Putamen (tissue), 1 donor: ENCODE data around the gene VIPR2.
"Not testable (repeated sequence)": the region's sequence is repeated elsewhere in the genome, so short reads cannot be mapped to it uniquely, and the experiment has no call there.

Source experiments
- DNase-seq: peaks from one replicate; pipeline ENCODE4 v3.0.0-alpha.2; 2016; ENCODE audit warnings: low spot score

Gene VIPR2

GRCh38 chr7:159139639-159140038 is 5.0 kb downstream of the VIPR2 start:
- DNase-seq: no peak

- DNase-seq: no peak
Observed at GRCh38 chr7:159139202-159139601, 5.5 kb downstream of the VIPR2 start.

DNA sequence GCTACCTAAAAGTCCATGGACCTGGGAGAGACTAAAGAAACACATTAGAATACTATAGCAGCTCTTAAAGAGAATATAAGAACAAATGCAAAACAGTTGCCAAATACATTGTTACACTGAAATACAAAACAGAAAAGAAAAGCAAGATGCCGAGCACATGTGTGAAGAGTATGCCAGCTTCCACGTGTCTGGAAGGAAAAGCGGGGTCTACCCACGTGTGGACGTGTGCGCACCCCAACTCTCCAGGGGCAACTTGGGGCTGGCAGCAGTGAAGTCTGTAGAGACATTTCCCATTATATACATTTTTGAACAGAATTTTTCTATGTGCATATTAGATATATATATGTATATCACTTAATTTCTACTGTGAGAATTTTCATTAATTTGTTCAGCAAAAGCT is 6.2 kb downstream of the VIPR2 start:
- no peak for DNase-seq

- DNase-seq: no peak
Observed at GRCh38 chr7:159137906-159138305, 6.8 kb downstream of the VIPR2 start.

DNA sequence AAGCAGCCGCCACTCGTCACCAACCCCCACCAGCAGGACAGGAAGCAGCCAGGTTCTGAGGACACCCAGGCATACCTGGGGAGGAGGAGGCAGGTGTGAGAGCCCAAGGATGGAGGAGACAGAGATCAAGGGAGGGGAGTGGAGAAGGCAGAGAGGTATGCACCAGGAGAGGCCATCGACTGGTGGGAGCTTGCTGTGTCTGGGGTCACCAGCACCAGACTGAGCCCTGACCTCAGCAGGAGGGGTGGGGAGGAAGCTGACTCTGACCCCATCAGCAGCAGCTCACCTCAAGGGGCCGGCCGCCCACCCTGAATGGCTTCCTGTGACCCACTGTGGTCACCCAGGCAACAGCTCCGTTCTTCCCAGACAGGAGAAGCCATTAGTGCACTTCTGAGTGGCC is 7.8 kb downstream of the VIPR2 start:
- DNase-seq: no peak

- no peak for DNase-seq
Observed at GRCh38 chr7:159136442-159136841, 8.2 kb downstream of the VIPR2 start.

DNA sequence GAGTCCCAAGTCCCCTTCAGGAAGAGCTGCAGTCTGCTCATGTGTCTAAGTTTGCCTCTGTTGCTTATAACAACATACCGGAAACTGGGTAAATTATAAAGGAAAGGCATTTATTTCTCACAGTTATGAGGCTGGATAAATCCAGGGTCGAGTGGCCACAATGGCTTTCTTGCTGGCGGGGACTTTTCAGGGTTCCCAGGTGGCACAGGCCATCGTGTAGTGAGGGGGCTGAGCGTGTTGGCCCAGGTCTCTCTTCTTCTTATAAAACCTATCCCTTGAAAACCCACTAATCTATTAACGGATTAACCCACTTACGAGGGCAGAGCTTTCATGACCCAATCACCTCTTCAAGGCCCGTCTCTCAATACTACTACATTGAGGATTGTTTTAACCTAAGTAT is 8.7 kb downstream of the VIPR2 start:
- DNase-seq: no peak

DNA sequence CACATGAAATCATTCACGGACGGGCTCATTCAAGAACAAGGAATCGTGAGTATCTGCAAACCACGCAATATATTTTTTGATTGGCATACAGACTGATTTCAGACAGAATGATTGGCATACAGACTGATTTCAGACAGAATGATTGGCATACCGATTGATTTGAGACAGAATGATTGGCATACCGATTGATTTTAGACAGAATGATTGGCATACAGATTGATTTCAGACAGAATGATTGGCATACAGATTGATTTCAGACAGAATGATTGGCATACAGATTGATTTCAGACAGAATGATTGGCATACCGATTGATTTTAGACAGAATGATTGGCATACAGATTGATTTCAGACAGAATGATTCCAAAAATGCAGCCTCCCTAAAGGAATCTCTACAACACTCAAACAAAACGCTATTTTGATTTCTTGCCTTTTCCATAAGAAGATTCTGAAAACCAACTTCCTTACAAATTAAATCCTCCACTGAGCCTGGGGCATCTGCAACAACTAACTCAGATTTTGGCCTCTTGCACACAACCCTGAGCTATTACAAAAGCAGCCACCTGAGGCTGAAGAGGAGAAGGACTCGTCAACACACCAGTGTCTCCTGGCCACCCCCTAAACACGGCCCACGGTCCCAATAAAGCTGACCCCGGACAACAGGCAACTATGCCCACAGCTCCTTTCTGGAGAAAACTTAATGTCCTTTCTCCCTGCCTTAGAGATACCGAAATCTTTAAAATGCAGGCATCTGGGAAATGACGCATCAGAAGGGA is 11.8 kb downstream of the VIPR2 start:
- not testable (repeated sequence) for DNase-seq

DNA sequence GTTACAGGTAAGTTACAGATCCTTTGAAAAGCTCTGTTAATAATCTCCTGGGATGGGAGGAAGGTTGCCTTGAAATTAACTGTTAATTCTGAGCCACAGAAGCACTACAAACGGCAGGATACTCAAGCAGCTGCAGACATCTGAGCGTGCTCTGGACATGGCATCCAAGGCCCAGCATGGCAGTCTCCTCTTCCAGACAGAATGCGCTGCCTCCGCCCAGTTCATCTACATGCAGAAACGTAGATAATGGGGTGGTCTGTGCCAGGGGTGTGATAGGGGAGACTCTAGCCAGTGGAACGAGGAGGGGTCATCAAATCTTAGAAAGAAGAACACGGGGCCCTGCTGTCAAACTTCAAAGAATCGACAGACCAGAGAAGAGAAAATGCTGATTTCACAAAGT is 13.8 kb downstream of the VIPR2 start:
- DNase-seq: no peak

DNA sequence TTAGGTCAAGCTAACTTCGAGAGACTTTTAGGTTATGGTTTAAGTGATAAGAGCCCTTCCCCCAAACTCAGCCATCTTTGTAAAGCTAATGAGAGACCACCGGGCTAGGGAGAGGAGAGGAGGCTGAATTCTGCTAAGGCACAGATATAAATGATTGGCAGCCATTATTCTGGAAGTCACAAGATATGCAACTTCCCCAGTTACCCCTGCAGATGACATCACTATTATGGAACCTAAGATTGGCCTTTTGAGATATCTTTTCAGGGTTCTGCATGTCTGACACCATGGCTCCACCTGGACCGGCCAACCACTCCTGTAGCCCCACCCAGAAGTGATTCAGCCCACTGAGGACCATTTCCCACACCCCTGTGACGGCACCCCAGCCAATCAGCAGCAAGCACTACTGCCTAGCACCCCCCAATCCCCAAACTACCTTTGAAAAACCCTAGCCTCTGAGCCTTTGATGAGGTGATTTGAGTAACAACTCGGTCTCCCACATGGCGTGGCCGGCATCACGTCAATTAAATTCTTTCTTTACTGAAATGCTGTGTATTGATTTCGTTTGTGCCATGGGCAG is 14.4 kb downstream of the VIPR2 start:
- DNase-seq: no peak

DNA sequence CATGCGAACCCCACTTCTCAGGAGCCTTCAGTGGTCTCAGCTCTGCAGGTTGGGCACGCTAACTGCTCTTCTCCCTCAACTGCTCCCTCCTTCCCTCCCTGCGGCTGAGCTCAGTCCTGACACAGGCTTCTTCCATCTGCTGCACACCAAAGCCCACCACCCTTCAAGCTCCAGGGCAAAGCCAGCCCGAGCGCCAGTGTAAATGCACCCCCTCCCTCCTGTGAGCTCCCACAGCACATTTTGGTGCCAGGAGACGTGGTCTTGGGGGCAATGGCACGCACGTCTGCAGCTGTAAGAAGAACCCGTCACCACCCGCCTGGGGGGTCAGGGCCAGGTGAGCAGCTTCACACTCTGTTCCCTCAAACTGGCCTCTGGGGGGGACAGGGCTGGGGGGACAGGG is 15.9 kb downstream of the VIPR2 start:
- DNase-seq: no peak

- DNase-seq: no peak
Observed at GRCh38 chr7:159127691-159128642, 16.7 kb downstream of the VIPR2 start.

DNA sequence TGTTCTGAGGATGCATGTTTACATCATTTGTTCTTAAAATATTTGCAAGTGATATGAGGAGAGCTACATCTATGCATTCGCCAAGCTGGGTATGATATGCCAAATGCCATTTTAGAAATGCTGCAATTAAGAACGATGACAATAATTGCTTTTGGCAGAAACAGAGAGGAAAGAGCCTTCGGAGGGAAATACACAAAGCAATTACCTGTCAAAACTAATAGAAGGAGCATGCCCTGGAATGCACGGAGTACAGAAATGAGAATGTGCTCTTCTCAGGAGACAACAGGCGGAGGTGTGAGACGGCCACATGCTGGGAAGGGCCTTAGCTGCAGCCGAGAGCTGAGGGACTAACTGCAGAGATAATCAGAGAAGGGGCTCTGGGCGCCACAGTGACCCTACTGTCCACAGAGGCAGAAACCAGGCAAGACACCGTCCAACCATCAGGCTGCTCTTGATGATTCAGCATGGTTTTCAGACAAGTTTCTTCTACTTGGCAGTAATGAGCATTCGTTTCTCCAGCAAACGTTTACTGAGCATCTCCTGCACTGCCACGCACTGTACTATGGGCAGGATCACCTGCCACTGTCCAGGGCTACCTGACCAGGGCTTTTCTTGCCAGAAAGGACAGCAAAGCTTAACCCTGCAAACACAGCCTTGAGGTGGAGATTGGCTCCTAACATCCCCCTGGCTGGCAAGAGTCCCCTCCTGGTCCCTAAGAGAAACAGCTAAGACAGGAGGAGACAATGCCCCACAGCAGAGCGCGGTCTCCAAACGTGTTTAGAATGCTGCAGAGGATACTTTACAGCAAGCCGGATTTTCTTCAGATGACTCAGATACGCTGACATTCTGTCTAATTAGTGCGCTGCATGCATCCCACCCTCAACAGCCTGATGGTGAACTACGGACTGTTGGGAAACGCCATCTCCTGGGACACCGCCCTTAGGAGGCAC is 18.1 kb downstream of the VIPR2 start:
- DNase-seq: no peak

- DNase-seq: no peak
Observed at GRCh38 chr7:159125955-159126270, 18.8 kb downstream of the VIPR2 start.

- DNase-seq: no peak
Observed at GRCh38 chr7:159125104-159125954, 19.3 kb downstream of the VIPR2 start.

DNA sequence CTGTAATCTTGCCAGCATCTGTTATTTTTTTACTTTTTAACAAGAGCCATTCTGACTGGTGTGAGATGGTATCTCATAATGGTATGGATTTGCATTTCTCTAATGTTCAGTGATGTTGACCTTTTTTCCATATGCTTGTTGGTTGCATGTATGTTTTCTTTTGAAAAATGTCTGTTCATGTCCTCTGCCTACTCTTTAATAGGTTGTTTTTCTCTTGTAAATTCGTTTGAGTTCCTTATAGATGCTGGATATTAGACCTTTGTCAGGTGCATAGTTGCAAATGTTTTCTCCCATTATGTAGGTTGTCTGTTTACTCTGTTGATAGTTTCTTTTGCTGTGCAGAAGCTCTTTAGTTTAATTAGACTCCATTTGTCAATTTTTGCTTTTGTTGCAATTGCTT is 20.9 kb downstream of the VIPR2 start:
- not testable (repeated sequence) for DNase-seq

- not testable (repeated sequence) for DNase-seq
Observed at GRCh38 chr7:159123294-159123693, 21.4 kb downstream of the VIPR2 start.

GRCh38 chr7:159122276-159122675 is 22.4 kb downstream of the VIPR2 start:
- DNase-seq: no peak

GRCh38 chr7:159121476-159121875 is 23.2 kb downstream of the VIPR2 start:
- no peak for DNase-seq

GRCh38 chr7:159121068-159121467 is 23.6 kb downstream of the VIPR2 start:
- no peak for DNase-seq

DNA sequence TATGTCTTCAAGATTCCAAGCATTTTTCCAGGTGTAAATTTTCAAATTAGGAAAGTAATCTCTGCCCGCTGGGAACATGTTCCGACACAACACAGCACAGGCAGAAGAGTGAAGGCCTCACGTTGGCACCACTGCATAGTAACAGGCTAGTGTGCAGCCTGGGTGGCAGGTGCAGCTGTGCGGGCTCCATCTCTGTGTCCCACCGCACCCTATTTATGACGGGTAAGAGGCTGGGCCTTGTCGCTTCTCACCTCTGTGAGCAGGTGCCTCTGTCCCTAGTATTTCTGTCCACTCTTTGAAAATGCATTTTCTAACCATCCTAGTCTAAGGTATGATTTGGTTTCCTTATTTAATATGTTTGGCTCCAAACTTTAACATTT is 24.1 kb downstream of the VIPR2 start:
- DNase-seq: no peak
